ENCODE measurements around the gene TMEM243. TPM values are rescaled to one million over a fixed set of nuclear protein-coding genes. Genes with fewer than 3 reads are reported as not detected.

The TMEM243 gene
- total and polyA plus RNA-seq, 2 of the 13 experiments (the other 11 are each of a cell fraction or from before 2014, with no cell fraction given), result 25.1 to 31.2 TPM

GRCh38 chr7:87152112-87152896 is 67.2 kb downstream of the TMEM243 start, which contains the start of gene DMTF1 (continued):
- peak; percentile 45 for TF ChIP-seq ZBTB40 (IDR thresholded peaks at IDR 0.05)
- TF ChIP-seq ZBTB40 (CRISPR knock-in tag; IDR thresholded peaks at IDR 0.05), result no peak
- no peak; the same call in 1 of the 2 replicates for TF ChIP-seq KDM5A (IDR thresholded peaks at IDR 0.05; ENCODE audit: borderline replicate concordance, low read length)
- peak; percentile 1; the same call in 1 of the 2 replicates for TF ChIP-seq ZFP37 (CRISPR knock-in tag; IDR thresholded peaks at IDR 0.05; ENCODE audit: borderline replicate concordance)
- TF ChIP-seq SNAPC2 (CRISPR knock-in tag; IDR thresholded peaks at IDR 0.05), result peak; percentile 73
- peak; percentile 41; the same call in 1 of the 2 replicates for TF ChIP-seq ZBTB4 (CRISPR knock-in tag; IDR thresholded peaks at IDR 0.05; ENCODE audit: borderline replicate concordance)
- no peak for TF ChIP-seq SMARCE1 (IDR thresholded peaks at IDR 0.05; ENCODE audit: borderline replicate concordance)
- TF ChIP-seq MZF1 (CRISPR knock-in tag; IDR thresholded peaks at IDR 0.05; ENCODE audit: borderline replicate concordance), result no peak
- peak; percentile 76; the same call in 1 of the 2 replicates for TF ChIP-seq ZNF704 (CRISPR knock-in tag; IDR thresholded peaks at IDR 0.05; ENCODE audit: borderline replicate concordance)
